Suprapubic skin (tissue), 4 donors: ENCODE results near the gene CCDC33. TPM values are rescaled to one million over a fixed set of nuclear protein-coding genes. Genes with fewer than 3 reads are reported as not detected.
A peak's percentile ranks its signal among the peaks of the same experiment; 100 is the strongest.

ENCODE experiments used
- DNase-seq, 2 donors: peaks; one replicate each; pipeline ENCODE4 v3.0.0-alpha.2; 2019; ENCODE audit warnings: low spot score in 2 of 2
- H3K27ac ChIP-seq: fragments of 200-600 bp; sonication (generic); one replicate; pipeline ENCODE4 v1.5.1; 2019
- H3K27me3 ChIP-seq: fragments of 200-600 bp; sonication (generic); one replicate; pipeline ENCODE4 v1.5.1; 2019
- H3K36me3 ChIP-seq: fragments of 200-600 bp; sonication (generic); one replicate; pipeline ENCODE4 v1.5.1; 2019
- H3K4me1 ChIP-seq: fragments of 200-600 bp; sonication (generic); one replicate; pipeline ENCODE4 v1.5.1; 2019
- H3K4me3 ChIP-seq: fragments of 200-600 bp; sonication (generic); one replicate; pipeline ENCODE4 v1.5.1; 2019; ENCODE audit warnings: mild to moderate bottlenecking
- H3K9me3 ChIP-seq: fragments of 200-600 bp; sonication (generic); one replicate; pipeline ENCODE4 v1.5.1; 2019
- EP300 ChIP-seq: sonication (generic); formaldehyde crosslinking; IDR thresholded peaks from one replicate; pipeline ENCODE4 v1.6.1; 2017; ENCODE audit warnings: antibody characterized with exemption
- POLR2A ChIP-seq, 2 donors: fragments of 450-650 bp; IDR thresholded peaks; one replicate each; pipeline ENCODE4 v1.6.1; 2017; ENCODE audit warnings: antibody characterized with exemption in 2 of 2, mild to moderate bottlenecking in 2 of 2, moderate library complexity in 2 of 2
- POLR2AphosphoS5 ChIP-seq, 3 donors: sonication (generic); formaldehyde crosslinking; IDR thresholded peaks; one replicate each; pipeline ENCODE4 v1.6.1; 2017; ENCODE audit warnings: antibody characterized with exemption in 3 of 3
- WGBS: methylation state at CpG from one replicate; pipeline ENCODE4 v1.1.5; 2018; 5-methylcytosine and 5-hydroxymethylcytosine counted together
- total RNA-seq, 4 donors: library from RNA; depleted of rRNA; stranded (reverse); fragments of >200 nt; gene quantifications; one replicate each; pipeline ENCODE4 v1.1.0, GENCODE V29; 2016
- TF ChIP-seq, protein P1 (sequence below), 2 donors: fragments of 200-600 bp in 1 of 2; fragments of 450-650 bp in 1 of 2; sonication (generic) in 1 of 2; IDR thresholded peaks; one replicate each; pipeline ENCODE4 v1.5.1; 2016 to 2019; ENCODE audit warnings: antibody characterized with exemption in 2 of 2, mild to moderate bottlenecking in 1 of 2, moderate library complexity in 1 of 2

The CCDC33 gene
- total RNA-seq, 4 donors from 2014 or later: 0.60 TPM; not detected in 3

DNA sequence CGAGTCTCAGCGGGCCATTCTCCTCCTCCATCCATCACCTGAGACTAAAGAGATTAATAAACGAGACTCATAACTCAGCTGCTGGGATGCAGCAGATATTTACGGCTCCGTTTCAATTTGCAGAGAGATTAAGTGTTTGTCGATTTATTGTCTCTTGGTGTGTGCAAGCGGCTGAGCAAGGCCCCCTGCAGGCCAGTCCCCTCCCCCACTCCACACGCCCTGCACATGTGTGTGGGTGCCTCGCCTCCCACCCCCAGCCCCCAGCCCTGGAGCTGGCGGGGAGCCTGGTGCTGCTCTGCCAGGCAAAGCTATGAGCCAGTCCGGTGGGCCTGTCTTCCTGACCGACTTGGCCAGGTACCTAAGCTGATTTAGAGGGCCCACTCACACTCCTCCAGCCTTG lies 68.3 kb downstream of the CCDC33 start:
- no peak overlapping the region for H3K4me3 ChIP-seq
- DNase-seq: no peak
- no peak for TF ChIP-seq EP300
- no peak for TF ChIP-seq POLR2A (IDR thresholded peaks at IDR 0.05)
- TF ChIP-seq, protein P1, sequence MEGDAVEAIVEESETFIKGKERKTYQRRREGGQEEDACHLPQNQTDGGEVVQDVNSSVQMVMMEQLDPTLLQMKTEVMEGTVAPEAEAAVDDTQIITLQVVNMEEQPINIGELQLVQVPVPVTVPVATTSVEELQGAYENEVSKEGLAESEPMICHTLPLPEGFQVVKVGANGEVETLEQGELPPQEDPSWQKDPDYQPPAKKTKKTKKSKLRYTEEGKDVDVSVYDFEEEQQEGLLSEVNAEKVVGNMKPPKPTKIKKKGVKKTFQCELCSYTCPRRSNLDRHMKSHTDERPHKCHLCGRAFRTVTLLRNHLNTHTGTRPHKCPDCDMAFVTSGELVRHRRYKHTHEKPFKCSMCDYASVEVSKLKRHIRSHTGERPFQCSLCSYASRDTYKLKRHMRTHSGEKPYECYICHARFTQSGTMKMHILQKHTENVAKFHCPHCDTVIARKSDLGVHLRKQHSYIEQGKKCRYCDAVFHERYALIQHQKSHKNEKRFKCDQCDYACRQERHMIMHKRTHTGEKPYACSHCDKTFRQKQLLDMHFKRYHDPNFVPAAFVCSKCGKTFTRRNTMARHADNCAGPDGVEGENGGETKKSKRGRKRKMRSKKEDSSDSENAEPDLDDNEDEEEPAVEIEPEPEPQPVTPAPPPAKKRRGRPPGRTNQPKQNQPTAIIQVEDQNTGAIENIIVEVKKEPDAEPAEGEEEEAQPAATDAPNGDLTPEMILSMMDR (IDR thresholded peaks at IDR 0.05): no peak
- TF ChIP-seq POLR2AphosphoS5 (IDR thresholded peaks at IDR 0.05): no peak
- no peak overlapping the region for H3K27ac ChIP-seq
- H3K36me3 ChIP-seq: no peaks in the 10 kb centered on the region
- H3K27me3 ChIP-seq: peaks cover 85% of the 10 kb centered on the region
- 37% methylated on average over 7 of the region's 12 CpGs for WGBS
- no peaks in the 10 kb centered on the region for H3K4me1 ChIP-seq
- no peaks in the 10 kb centered on the region for H3K9me3 ChIP-seq

DNA sequence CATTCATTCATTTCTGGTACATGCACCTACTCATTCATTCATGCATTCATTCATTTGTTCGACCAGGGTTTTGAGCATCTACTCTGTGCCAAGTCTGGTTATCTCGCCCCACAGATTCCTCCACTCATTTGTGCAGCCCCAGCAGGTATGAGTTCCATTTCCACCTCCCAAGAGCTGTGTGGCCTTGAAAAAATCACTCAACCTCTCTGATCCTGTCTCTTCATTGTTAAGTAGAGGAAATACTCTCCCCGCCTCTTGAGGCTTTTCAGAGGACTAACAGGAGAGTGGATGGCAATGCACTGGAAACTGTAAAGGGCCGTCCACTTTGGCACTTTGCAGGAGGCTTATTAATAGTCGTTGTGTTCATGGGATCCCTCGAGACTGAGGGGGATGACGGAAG lies 69.6 kb downstream of the CCDC33 start:
- WGBS: 73% methylated on average over 5 of the region's 7 CpGs
- no peak for DNase-seq

DNA sequence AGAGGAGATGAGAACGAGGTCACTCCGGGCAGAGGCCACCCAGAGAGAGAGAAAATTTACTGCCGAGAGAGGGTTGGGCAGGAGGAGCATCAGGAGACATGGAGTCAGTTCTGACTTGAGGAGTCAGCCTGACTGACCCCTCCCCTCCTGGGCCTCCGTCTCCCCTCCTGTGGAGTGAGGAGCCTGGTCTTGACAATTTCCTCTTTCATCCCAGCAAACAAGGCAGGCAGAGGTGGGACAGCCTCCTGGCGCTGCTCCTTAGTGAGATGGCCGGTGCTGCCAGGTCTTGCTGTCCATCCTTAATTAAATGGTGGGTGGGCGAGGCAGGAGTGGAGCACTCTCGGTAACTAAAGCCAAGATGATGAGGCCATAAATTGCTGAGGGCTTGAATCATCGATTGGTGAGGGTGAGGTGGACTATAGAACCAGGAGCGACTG lies 70.7 kb downstream of the CCDC33 start:
- 53% methylated on average over 9 of the region's 10 CpGs for WGBS
- H3K4me3 ChIP-seq: no peak overlapping the region
- H3K9me3 ChIP-seq: no peaks in the 10 kb centered on the region
- no peak for TF ChIP-seq POLR2A (IDR thresholded peaks at IDR 0.05)
- TF ChIP-seq POLR2AphosphoS5 (IDR thresholded peaks at IDR 0.05): no peak
- TF ChIP-seq, protein P1 (IDR thresholded peaks at IDR 0.05): no peak
- TF ChIP-seq EP300: no peak
- H3K27ac ChIP-seq: no peak overlapping the region
- H3K4me1 ChIP-seq: no peaks in the 10 kb centered on the region
- no peaks in the 10 kb centered on the region for H3K36me3 ChIP-seq
- peaks cover 67% of the 10 kb centered on the region for H3K27me3 ChIP-seq
- no peak for DNase-seq

More for the DNA sequence above, 69.6 kb downstream of the CCDC33 start:
- Histone ChIP-seq H3K27ac (no peak overlapping the region), H3K27me3 (peaks cover 77% of the 10 kb centered on the region), H3K9me3 (no peaks in the 10 kb centered on the region), H3K4me1 (no peaks in the 10 kb centered on the region), H3K4me3 (no peak overlapping the region), H3K36me3 (no peaks in the 10 kb centered on the region)
- TF ChIP-seq POLR2A (IDR thresholded peaks at IDR 0.05) (no peak), POLR2AphosphoS5 (IDR thresholded peaks at IDR 0.05) (no peak), EP300 (no peak)
- TF ChIP-seq, protein P1 (IDR thresholded peaks at IDR 0.05): no peak

DNA sequence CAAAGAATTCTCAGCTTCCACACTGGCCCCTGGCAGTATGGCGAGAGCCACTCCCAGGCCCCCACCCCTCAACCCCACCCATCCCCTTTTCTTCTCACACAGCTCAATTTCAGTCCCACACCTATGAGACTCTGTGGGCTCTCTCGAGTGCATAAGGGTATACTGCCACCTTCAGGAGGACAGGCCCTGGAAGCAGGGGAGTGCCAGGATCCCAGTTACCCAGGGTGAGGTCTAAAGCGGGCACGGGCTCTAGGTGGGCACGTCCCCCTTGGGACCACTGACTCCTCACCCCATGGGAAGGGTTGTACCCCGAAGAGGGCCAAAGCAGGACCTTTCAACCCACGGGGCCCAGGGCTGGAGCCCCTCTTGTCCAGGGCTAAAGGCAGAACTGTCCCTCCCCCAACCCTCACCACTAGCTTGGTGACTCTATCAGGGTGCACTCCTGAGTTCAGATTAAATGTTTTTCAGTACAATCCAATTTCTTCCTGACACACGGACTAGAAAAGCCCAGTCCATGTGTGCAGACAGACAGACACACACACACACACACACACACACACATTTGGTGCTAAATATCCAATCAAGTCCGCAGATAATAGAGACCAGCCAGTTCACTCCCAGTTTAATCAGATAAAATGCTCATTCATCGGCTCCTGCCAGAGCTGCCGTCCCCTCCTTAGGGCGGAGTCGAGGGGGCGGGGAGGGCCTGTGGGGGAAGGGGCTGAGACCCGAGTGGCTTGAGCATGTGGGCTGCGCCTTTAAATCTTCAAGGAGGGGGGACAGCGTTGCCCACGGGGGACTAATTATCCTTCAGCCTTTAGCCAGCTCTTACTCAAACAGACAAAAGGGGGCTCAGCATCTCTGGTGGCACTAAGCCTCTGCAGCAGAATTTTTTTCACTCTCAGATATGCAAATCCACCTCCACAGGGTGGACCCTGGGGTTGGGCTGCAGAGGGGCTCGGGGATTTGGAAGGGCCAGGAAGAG lies 72.0 kb downstream of the CCDC33 start:
- WGBS: 9% methylated on average over 10 of the region's 19 CpGs
- no peak for DNase-seq
- Histone ChIP-seq H3K4me3 (no peak overlapping the region), H3K9me3 (no peaks in the 10 kb centered on the region), H3K36me3 (no peaks in the 10 kb centered on the region), H3K27ac (no peak overlapping the region), H3K4me1 (no peaks in the 10 kb centered on the region), H3K27me3 (peaks cover 58% of the 10 kb centered on the region)
- no peak for TF ChIP-seq POLR2A (IDR thresholded peaks at IDR 0.05)
- no peak for TF ChIP-seq EP300
- TF ChIP-seq, protein P1 (IDR thresholded peaks at IDR 0.05): peak in 1 of 2 donors; percentile 61
- TF ChIP-seq POLR2AphosphoS5 (IDR thresholded peaks at IDR 0.05): no peak

DNA sequence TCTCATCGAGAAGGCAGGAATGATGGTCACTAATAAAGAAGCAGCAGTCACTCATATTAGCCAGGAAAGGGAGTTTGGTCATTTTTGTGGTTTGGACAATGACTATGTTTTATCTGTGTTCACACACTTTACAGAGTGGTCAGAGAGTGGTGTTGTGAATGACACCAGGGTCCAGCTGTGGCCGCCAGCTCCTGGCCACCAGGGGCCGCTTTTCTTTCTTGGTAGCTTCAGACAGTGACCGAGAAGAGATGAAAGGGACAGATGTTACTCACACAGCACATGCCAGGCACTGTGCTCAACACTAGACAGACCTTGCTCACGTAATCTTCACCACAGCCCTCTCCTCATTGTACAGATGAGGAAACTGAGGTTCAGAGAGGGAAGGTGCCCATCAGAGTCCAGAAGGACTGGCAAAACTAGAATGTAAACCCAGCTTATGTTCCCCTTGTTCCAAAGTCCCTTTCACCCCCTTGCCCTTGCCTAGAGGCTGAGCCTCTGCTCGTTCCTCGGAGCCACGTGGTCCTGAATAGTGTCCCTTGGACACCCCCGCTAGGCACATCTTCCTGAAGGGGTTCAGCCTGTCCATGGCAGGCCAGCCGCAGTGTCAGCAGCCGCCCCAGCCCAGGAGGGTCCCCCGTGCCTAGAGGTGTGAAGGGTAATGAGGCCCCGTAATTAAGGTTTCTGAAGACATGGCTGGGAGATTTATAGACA lies 75.8 kb downstream of the CCDC33 start:
- Histone ChIP-seq H3K27me3 (peaks cover 21% of the 10 kb centered on the region), H3K36me3 (no peaks in the 10 kb centered on the region), H3K27ac (no peak overlapping the region), H3K9me3 (no peaks in the 10 kb centered on the region), H3K4me3 (no peak overlapping the region), H3K4me1 (peaks cover 12% of the 10 kb centered on the region)
- WGBS: 74% methylated on average over 13 of the region's 13 CpGs
- TF ChIP-seq POLR2A (IDR thresholded peaks at IDR 0.05): no peak
- TF ChIP-seq POLR2AphosphoS5 (IDR thresholded peaks at IDR 0.05): no peak
- no peak for TF ChIP-seq EP300
- TF ChIP-seq, protein P1 (IDR thresholded peaks at IDR 0.05): no peak
- DNase-seq: no peak
